HG03520 (cell line): ENCODE data around the gene GREM1.

Experiments used
- ATAC-seq: cut with Tn5 transposase; IDR thresholded peaks from one replicate; pipeline ENCODE4 v1.9.1; 2021; ENCODE audit warnings: mild to moderate bottlenecking, moderate library complexity; ENCODE audit not compliant: unreplicated experiment

GREM1 gene

DNA sequence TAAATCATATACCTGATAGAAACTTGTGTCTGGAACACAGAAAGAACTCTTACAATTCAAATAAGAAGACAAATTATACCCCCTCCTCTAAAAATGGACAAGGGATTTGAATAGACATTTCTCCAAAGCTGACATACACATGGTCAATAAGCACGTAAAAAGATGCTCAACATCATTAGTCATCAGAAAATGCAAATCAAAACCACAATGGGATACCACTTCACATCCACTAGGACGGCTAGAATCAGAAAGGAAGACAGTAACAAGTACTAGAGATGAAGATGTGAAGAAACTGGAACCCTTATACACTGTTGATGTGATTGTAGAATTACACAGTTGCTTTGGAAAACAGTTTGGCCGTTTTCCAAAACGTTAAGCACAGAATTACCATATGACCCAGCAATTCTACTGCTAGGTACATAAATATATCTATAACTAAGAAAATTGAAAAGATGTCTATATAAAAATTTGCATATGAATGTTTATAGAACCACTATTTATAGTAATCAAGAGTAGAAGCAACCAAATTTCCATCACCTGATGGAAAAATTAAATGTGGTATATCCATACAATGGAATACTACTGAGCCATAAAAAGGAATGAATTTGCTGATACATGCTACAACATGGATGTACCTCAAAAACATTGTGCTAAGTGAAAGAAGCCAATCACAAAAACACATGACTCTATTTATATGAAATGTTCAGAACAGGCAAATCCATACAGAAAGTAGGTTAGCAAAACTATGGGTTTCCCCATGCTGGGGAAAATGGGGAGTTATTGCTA, 60.8 kb downstream of the GREM1 start:
- no peak for ATAC-seq

DNA sequence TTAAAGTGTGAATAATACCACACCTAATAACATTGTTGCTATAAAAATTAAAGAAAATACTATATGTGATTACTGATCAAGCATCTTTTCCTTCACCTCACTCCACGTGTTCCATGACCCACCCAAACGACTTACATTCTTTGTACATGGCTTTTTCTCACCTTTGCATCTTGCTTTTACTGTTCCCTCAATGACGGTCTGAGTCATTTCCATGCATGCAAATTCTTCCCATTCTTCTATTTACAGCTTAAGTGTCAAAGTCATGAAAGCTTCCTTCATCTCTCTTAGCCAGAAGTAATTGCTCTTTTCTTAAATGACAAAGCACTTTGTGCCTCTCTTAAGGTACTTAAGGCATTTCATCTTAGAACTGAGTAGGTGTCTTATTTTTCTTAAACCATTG, 64.0 kb downstream of the GREM1 start:
- ATAC-seq = no peak

DNA sequence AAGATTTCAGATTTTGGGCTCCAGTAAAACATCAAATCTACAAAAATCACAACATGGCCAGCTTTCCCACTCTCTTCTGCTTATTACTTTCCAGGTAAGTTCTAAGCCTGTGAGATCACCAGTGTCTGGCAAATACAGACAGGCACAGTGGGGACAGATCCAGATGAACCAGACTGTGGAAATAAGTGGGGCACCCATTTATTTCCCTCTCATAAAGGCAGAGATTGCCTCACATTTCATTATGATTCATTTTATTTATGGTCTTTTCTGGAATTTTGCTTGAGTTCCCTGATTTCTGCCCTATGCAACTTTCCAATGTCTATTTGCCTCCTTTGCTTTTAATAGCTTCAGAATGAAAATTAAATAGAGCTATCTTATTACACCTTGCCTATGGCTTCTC, 66.8 kb downstream of the GREM1 start:
- ATAC-seq = no peak

DNA sequence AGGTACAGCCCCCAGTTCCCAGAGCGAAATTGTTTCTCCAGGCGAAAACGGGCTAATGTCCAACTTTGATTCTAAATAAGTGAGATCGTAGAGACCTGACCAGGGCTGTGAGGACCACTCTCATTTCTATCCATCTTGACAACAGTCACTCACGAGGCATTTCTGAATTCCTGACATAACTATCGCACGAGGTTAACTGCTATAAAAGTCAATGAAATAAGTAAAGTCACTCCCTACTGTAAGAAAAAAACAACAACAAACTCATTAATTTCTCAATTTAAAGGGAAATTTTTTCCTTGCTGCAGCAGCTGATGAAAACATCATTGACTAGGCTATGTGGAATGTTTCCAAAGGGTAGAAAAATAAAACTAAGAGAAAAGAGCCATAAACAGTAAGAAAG, 69.1 kb downstream of the GREM1 start:
- no peak for ATAC-seq

DNA sequence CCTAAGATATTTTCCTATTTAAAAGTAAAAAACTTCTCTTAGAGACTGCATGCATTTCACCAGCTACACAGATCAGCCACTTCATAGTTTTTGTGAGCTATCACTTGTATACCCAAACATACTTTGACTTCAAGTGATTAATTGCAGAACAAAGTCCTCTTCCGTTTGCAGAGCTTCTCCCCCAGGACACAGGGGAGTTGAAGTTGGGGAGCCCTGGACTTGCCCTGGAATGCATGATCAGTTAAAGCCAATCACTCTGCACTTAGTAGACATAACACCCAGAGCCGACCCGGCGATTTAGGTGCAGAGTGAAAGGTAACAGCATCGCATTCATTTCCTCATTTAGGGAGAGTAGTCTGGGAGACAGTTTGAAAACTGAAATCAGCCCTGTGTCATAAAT, 70.1 kb downstream of the GREM1 start:
- ATAC-seq = no peak

DNA sequence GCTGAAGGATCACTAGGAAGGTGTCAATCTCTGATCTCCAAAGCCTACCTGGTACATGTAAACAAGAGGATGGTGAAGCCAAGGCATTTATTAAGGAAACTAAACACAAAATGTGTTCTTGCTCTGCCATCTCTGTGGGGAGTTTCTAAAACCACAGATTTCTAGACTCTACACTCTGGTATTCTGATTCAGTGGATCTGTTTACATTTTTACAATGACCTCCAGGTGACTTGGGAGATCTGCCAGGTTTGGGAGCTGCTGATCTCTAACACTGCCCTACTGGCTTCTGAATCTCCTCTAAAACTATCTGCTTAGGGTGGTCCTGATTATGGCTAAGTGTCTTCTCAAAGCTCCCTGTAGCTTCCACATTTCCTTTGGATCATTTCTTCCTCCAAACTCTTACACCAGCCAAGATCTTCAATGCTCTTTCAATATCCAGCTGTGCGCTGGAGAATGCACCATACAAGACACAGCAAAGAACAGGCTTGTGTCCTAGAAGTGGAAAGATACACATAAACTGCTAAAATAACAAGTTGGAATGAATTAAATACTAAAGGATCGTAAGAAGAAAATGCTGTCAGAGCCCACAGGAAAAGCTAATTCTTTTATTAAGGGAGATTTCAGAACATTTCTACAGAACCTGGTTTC, 72.7 kb downstream of the GREM1 start:
- no peak for ATAC-seq

DNA sequence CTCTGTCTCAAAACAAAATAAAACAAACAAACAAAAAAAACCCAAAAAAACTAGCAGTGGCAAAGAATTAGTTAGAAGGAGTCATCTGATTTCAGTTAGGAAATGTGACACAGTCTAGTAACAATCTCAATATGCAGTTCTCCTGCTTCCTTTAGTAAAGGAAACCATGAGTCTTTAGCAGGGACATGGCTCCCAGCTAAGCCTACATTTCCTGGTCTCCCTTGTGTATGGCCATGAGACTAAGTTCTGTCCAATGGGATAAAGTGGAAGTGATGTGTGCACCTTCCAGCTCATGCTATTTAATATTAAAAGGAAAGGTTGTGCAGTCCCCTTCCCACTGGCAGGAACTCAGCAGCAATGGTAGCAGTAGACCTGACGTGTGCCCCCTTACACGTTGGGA, 74.6 kb downstream of the GREM1 start:
- no peak for ATAC-seq
